GM06990 (cell line): ENCODE results near the gene HYOU1.

Experiments used
- DNase-seq: peaks from one replicate; pipeline ENCODE4 v3.0.0-alpha.2; 2011; ENCODE audit not compliant: insufficient read length; ENCODE audit errors: extremely low read depth
- H3K27me3 ChIP-seq: replicated peaks from 2 replicates; pipeline ENCODE4 v1.6.0; 2011; ENCODE audit warnings: low read length; ENCODE audit not compliant: control insufficient read depth, insufficient read depth
- H3K36me3 ChIP-seq: 2 replicates; pipeline ENCODE4 v1.5.1; 2011; ENCODE audit warnings: low read length; ENCODE audit not compliant: control insufficient read depth, insufficient read depth
- H3K4me3 ChIP-seq: replicated peaks from 2 replicates; pipeline ENCODE4 v1.5.1; 2011; ENCODE audit warnings: low read depth, mild to moderate bottlenecking, control low read depth, low read length
- TF ChIP-seq, protein P1 (sequence below): IDR thresholded peaks from 2 replicates; pipeline ENCODE4 v1.5.1; 2011; ENCODE audit warnings: low read length, control low read depth, mild to moderate bottlenecking, inconsistent platforms; ENCODE audit not compliant: insufficient read depth, poor library complexity, severe bottlenecking

HYOU1 gene

DNA sequence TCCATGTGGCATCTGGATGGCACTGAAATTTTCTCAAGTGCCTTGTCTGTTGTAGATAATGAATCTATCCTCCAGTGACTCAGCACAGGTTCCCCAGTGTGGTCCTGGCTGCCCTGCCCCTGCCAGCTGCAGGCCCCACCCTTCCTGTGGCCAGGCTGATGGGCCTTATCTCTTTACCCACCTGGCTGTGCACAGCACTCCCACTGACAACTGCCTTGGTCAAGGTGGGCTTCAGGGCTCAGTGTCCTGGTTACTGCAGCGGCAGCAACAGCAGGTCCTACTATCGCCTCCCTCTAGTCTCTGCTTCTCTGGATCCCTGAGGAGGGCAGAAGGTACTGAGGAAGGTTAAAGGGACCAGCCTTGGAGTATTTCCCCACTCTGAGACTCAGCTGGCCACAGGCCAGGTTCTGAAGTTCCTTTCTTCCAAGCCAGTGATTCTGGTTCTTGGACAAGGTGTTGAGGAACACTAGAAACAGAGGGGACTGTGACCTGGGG is 30.8 kb upstream of the HYOU1 start:
- Histone ChIP-seq H3K27me3 (no peaks in the 10 kb centered on the region), H3K4me3 (no peak overlapping the region), H3K36me3 (peaks cover 12% of the 10 kb centered on the region)
- TF ChIP-seq, protein P1, sequence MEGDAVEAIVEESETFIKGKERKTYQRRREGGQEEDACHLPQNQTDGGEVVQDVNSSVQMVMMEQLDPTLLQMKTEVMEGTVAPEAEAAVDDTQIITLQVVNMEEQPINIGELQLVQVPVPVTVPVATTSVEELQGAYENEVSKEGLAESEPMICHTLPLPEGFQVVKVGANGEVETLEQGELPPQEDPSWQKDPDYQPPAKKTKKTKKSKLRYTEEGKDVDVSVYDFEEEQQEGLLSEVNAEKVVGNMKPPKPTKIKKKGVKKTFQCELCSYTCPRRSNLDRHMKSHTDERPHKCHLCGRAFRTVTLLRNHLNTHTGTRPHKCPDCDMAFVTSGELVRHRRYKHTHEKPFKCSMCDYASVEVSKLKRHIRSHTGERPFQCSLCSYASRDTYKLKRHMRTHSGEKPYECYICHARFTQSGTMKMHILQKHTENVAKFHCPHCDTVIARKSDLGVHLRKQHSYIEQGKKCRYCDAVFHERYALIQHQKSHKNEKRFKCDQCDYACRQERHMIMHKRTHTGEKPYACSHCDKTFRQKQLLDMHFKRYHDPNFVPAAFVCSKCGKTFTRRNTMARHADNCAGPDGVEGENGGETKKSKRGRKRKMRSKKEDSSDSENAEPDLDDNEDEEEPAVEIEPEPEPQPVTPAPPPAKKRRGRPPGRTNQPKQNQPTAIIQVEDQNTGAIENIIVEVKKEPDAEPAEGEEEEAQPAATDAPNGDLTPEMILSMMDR = no peak
- DNase-seq = no peak

DNA sequence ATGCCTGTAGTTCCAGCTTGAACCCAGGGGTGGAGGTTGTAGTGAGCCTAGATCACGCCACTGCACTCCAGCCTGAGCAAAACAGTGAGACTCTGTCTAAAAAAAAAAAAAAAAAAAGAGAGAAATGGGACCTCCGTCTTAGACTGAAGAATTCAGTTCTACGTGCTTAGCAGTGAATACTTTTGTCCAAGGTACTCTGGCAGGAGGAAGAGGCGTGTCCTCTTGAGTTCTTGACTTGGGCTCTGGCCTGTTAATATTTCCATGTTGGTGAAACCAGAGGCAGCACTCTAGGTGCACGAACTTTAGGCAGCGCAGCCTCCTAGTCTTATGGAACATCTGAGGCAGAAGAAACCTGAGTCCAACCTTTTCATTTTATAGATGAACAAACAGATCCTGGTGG is 30.1 kb upstream of the HYOU1 start:
- Histone ChIP-seq H3K27me3 (no peaks in the 10 kb centered on the region), H3K36me3 (peaks cover 9% of the 10 kb centered on the region), H3K4me3 (no peak overlapping the region)
- DNase-seq = no peak
- TF ChIP-seq, protein P1 = no peak

DNA sequence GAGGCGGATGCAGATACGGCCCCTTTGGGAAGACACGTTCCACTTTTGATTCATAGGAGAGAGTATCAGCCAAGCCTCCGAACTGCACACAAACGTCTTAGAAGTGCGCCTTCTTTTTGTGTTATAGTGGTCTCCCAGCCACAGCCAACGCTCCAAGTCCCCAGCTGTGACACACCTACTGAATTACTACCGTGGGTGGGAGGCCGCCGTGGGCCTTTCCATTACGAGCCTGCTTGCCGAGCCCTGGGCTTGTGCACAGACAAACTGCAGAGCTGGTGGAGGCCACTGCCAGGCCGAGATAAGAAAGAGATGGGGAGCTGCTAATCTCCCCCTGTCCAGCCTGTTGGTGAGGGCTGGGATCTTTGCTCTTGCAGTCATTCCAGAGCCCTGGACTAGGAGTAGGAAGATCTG is 28.4 kb upstream of the HYOU1 start:
- Histone ChIP-seq H3K36me3 (peaks cover 18% of the 10 kb centered on the region), H3K27me3 (no peaks in the 10 kb centered on the region), H3K4me3 (peak overlapping the region; percentile 91)
- TF ChIP-seq, protein P1 = no peak
- no peak for DNase-seq

DNA sequence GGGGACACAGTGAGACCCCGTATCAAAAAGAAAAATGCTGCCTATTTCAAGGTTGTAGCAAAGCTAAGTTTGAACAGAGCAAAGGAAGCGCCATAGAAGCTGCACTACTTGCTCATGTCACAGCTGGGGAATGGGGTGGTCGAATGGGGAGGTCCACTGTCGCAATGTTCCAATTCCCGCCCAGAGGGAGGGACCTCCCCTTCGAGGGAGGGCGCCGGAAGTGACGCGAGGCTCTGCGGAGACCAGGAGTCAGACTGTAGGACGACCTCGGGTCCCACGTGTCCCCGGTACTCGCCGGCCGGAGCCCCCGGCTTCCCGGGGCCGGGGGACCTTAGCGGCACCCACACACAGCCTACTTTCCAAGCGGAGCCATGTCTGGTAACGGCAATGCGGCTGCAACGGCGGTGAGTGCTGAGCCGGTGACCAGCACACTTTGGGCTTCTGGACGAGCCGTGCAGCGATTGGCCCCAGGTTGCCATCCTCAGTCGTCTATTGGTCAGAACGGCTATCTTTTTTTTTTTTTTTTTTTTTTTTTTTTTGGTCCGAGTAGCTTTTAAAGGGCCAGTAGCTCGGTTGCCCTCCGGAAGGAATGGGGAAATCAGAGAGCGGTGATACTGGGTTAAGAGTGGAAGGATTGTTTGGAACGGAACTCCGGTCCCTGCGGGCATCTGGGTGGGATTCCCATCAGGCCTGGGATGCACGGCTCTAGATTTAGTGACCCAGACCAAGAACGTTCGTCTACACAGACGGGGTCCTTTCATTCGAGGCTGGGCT is 27.8 kb upstream of the HYOU1 start, which contains the start of gene HMBS:
Gene HMBS, plus strand, starts transcription at position 219 of the 774 bp plus-strand sequence. Its CDS starts 153 bp downstream, at position 372.
- Histone ChIP-seq H3K4me3 (peak within 1 kb of the TSS; percentile 91), H3K36me3 (peaks cover 18% of the 10 kb centered on the region), H3K27me3 (no peaks in the 10 kb centered on the region)
- peak; percentile 96 for DNase-seq
- TF ChIP-seq, protein P1 = no peak

DNA sequence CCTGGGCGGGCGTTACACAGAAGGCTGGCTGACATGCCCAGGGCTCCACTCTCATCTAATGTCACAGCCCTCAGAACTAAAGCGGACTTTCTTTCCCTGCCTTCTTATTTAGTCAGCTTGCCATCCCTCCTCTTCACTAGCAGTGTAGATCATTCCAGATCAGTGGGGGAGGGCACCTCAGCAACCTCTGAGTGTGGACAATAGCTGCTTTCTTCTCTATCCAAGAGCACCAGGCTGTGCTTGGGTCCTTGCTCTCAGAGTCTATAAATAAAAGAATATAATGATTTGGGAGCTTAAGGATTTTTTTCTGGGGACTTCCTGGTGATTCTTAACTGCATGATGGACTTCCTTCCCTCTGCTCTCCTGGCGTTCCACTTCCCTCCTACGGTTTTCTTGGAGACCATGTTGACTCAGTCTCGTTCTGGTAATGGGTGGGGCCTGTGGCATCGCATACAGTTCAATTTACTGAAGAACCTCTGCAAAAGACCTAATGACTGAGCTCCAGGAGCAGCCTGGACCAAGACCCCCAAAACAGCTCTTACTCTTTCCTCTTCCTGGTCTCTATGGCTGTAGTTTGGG is 24.8 kb upstream of the HYOU1 start:
- no peak for DNase-seq
- no peak overlapping the region for H3K4me3 ChIP-seq
- TF ChIP-seq, protein P1 = no peak
- no peaks in the 10 kb centered on the region for H3K27me3 ChIP-seq
- peaks cover 30% of the 10 kb centered on the region for H3K36me3 ChIP-seq
